NAMALWA (cell line): ENCODE measurements around the gene R3HDML.
"Not testable (repeated sequence)": the region's sequence is repeated elsewhere in the genome, so short reads cannot be mapped to it uniquely, and the experiment has no call there.

Source experiments
- DNase-seq: peaks from one replicate; pipeline ENCODE4 v3.0.0-alpha.2; 2015; ENCODE audit warnings: low spot score

R3HDML gene

DNA sequence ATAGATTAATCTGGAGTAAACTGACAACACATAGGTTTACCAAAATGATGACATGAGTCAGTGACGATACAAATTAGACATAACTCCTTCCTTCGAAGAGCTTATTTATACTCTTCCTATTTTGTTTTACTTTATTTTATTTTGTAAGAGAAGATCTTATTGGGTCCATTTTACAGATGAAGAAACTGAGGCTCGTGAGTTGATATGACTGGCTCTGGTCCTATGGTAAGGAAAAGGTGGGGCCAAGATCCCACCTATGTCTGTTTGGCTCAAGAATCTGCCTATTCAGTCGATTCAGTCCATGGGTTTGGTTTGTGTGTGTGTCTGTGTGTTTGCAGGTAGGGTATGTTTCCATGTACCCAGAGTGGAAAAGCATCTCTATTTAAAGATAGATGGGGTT, 8.4 kb upstream of the R3HDML start:
- no peak for DNase-seq

DNA sequence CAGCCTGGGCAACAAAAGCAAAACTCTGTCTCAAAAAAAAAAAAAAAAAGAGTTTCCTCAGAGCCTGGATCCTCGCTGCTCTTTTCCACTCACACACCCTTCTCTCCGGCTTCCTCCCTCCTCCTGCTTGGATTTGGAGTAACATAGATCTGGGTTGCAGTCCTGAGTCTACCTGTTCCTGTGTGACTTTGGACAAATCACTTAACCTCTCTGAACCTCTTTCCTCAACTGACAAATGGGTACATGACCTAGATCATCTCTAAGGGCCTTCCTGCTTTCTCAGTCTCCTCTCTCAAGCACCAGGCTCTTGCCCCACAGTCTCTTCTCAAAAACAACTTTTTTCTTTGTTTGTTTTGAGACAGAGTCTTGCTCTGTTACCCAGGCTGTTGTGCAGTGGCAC, 5.6 kb upstream of the R3HDML start:
- DNase-seq = no peak

- DNase-seq = no peak
These were observed 2.5 kb upstream of the R3HDML start for GRCh38 chr20:44334306-44334705.

- DNase-seq = no peak
These were observed 2.1 kb upstream of the R3HDML start for GRCh38 chr20:44334709-44335108.

DNA sequence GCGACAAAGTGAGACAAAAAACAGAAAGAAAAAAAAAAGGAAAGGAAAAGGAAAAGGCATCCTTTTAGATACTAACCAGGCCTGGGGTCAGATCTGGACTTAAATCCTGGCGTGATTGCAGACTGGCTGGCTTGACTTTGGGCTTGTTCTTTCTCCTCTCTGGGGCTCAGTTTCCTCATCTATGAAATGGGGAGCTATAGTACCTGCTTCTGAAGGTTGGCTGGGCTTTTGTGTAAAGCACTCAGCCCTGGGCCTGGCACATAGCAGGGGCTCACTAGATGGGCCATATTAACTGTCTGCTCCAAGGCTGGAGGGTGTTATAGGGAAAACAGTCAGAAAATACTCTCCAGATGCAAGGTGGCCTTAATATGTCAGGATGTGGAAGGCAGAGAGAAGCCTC, 1.2 kb upstream of the R3HDML start:
- DNase-seq = no peak

DNA sequence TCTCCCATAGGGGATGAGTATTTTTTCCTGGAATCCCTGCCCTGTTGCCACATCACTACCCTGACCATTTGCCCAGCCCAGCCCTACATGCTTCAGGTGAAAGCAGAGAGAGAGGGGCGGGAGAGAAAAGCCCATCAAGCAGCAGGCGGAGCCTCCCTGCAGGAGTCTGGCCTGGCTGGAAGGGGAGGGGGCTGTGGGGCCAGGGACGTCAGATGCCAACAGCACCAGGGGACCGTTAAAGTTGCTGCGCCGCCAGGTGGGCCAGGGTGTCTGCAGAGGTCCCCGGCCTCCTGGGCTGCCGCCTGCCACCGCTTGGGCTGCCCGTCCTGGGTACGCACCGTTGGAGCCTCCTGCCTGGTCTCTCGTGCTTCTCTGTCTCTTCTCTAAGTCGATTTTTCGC, 757 bp upstream of the R3HDML start:
- no peak for DNase-seq

- DNase-seq = no peak
These were observed 5.4 kb downstream of the R3HDML start for GRCh38 chr20:44342248-44342647.

GRCh38 chr20:44343162-44343675, 6.4 kb downstream of the R3HDML start:
- DNase-seq = no peak

GRCh38 chr20:44344723-44345122, 7.9 kb downstream of the R3HDML start:
- DNase-seq = no peak

- DNase-seq = no peak
These were observed 8.3 kb downstream of the R3HDML start for GRCh38 chr20:44345147-44345546.

DNA sequence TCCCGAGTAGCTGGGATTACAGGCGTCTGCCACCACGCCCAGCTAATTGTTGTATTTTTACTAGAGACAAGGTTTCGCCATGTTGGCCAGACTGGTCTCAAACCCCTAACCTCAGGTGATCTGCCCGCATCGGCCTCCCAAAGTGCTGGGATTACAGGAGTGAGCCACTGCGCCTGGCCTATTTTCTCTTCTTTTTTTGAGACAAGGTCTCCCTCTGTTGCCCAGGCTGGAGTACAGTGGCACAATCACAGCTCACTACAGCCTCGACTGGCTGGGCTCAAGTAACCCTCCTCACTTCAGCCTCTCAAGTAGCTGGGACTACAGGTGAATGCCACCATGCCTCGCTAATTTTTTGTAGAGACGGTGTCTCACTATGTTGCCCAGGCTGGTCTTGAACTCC, 9.1 kb downstream of the R3HDML start:
- not testable (repeated sequence) for DNase-seq

GRCh38 chr20:44348168-44348659, 11.4 kb downstream of the R3HDML start:
- DNase-seq = no peak

- DNase-seq = no peak
These were observed 12.5 kb downstream of the R3HDML start for GRCh38 chr20:44349349-44349748.

DNA sequence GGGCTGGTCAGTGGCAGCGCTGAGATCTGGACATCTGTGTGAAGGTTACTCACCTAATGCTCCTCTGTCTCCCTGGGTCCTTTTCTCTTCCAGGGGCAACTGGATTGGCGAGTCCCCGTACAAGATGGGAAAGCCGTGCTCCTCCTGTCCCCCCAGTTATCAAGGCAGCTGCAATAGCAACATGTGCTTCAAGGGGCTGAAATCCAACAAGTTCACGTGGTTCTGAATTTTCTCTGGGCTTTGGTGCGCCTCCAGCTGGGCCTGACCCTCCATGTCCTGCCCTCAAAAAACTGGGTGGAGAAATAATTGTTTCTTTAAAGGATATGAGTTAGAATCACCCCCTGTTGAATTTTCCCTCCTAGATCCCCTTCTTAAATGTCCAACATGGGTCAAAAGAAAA, 13.7 kb downstream of the R3HDML start:
- no peak for DNase-seq

- no peak for DNase-seq
These were observed 18.2 kb downstream of the R3HDML start for GRCh38 chr20:44354979-44355497.

- no peak for DNase-seq
These were observed 18.9 kb downstream of the R3HDML start, which contains the start of gene HNF4A for GRCh38 chr20:44355498-44356352. Gene HNF4A (plus strand): TSS chr20:44355699. CDS start chr20:44355805, 106 bp downstream.

DNA sequence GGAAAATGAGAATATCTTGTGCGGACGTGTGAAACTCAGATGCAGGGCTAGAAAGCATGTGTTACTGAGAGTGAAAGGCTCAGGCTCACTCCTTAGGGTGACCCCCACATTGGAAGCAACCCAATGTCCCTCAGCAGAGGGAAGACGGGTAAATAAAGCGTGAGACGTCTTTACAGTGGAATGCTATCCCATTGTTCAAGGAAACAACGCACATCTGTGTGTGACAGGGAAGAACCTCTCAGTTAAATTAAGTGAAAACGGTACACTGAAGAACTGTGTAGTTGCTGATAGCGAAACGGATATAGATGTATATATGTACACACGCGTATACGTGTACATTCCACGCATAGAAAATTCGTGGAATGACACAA, 19.5 kb downstream of the R3HDML start:
- DNase-seq = no peak

DNA sequence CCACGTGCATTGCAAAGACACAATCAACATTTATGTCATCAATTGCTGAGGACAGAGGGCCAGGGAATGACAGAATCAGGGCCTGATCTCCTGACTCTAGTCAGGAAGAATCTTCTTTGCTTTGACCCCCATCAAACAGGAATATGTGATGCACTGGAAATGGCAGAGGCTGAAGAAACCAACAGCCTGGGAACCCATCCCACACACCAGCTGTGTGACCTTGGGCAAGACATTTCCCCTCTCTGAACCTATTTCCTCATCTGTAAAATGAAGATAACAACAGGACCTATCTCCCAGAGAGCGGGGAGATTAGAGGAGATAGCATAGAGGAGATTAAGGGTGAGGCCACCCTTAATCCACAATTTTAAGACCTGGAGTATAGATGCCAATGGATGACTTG, 20.2 kb downstream of the R3HDML start:
- DNase-seq = no peak

- no peak for DNase-seq
These were observed 20.8 kb downstream of the R3HDML start for GRCh38 chr20:44357555-44358125.

GRCh38 chr20:44358776-44359175, 21.9 kb downstream of the R3HDML start:
- no peak for DNase-seq

- DNase-seq = no peak
These were observed 23.4 kb downstream of the R3HDML start for GRCh38 chr20:44360221-44360620.

DNA sequence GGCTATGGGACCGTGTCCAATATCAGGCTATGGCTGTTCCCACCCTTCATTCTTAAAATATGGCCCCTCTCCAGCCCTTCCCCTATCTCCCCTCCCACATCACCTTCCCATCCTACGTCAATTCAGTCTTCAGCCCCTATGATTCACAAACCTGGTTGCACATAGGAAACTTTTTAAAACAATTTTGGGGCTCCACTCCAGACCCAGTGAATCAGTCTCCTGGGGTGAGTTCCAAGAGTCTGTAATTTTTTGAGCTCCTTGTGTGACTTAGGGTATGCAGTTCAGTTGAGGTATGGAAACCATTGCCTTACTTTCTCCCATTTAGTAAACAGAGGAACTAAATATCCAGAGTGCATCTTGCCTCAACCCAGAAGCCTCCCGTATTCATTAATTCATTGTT, 24.2 kb downstream of the R3HDML start:
- DNase-seq = no peak

- no peak for DNase-seq
These were observed 25.7 kb downstream of the R3HDML start for GRCh38 chr20:44362466-44362940.
